Stimulated activated CD4-positive, alpha-beta T cell treated with anti-CD3 and anti-CD28 coated beads, Interleukin-15, amount 100 ng/mL, for 48 hours (primary cell): ENCODE data around the gene CFAP74.
A peak's percentile ranks its signal among the peaks of the same experiment; 100 is the strongest.

Experiments used
- DNase-seq, 2 donors: peaks; one replicate each; pipeline ENCODE4 v3.0.0-alpha.2; 2020; ENCODE audit warnings: low read depth in 2 of 2

Gene CFAP74

GRCh38 chr1:2021550-2021949 lies 18.0 kb upstream of the CFAP74 start:
- no peak for DNase-seq

- no peak for DNase-seq
Observed at GRCh38 chr1:2020310-2020655, 16.7 kb upstream of the CFAP74 start.

DNA sequence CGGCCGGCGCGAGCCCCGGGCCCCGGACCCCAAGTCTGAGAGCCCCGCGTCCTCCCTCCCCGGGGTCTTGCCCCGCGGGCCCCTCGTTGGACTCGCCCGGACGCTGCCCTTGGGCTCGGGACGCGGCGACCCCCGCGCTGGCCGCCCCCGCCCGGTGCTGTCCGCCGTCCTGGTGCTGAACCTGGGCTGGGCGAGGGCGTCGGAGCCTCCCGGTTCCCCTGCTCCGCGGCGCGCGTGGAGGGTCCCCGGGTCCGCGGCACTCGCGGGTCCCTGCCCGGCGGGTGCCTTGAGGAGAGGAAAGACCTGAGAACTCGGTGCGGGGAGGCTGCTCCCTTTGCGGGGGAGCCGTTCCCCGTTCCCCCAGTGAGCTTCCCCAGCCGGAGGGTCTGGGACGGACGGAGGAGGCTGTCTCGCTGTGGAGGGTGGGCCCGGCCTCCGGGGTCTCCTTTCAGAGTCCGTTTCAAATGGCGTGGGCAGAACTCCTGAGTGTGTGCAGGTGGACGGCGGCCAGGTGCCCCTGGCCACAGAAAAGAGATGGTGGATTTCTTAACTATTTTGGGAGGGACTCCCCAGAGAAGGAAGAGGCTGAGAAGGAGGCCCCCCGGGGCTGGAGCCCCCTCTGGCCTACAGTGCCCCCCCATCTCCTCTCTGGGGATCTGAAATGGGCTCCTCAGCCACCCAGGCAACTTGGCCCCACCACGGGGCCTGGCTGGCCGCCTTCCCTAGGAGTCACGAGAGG lies 16.2 kb upstream of the CFAP74 start:
- no peak for DNase-seq

- peak in 1 of 2 donors; percentile 7 for DNase-seq
Observed at GRCh38 chr1:2019172-2019543, 15.6 kb upstream of the CFAP74 start, which contains the start of gene GABRD. GABRD (plus strand) TSS chr1:2019345; CDS start chr1:2019424, 79 bp downstream.

- DNase-seq, result no peak
Observed at GRCh38 chr1:2018217-2019171, 14.9 kb upstream of the CFAP74 start.

DNA sequence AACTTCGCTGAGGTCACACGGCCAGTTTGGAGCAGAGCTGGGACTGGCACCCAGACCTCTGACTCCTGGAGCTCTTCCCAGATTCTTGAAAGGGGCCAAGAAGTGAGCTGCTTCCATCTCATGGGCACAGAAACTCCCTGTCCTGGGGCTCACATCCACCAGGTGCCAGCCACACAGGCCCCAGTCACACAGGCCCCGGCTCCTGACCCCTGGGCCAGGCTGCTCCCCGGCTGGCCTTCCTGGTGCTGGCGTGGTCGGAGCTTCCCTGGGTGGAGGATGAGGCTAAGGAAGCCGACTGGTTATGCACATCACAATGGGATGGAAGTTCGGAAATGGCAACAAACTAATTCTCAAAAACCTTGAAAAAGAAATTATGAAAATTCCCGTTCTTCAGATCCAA lies 12.5 kb upstream of the CFAP74 start:
- DNase-seq, result no peak

DNA sequence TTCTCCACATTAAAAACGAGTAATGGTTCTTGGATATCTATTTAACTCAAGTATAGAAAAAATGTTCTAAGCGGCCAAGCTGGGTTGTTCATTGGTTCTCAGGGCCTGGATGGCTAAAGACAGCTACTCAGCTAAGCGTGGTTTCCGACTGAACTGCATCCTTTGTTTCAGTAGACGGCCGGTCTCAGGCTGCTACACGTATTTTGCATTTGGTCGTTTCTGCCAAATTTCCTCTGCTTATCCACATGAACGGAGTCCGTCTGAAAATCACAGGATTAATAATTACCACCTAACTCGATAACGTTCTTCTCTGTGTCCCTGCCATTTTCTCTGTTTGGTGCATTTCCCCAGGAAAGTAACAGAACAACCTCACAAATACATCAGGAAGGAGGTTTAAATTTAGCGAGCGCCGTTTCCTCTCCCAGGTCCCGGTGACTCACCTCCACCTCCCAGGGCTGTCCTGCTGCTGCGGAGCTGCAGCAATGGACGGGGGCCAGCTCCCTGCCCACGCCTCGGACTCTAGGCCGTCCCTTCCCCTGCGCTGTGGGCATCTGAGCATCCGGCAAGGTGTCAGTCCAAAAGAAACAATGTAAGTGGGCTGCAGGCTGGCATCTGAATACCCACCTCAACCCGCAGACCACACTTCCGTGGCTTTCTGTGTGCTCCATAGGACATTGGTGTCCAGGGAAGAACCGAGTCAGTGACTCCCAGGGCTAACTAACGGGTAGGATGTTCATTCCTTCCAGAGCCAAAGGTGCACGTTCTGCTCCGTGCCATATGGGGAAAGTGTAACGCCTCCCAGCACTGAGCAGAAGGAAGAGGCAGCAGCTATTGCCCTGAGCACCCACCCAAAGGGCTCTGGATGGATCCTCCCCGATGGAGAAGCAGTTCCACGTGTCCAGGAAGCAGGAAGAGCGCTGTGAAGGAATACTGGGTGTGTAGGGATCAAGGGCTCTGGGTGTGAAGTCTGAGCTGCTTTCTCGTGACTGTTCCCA lies 11.5 kb upstream of the CFAP74 start:
- DNase-seq, result no peak

- DNase-seq, result no peak
Observed at GRCh38 chr1:2014181-2014580, 10.6 kb upstream of the CFAP74 start.

DNA sequence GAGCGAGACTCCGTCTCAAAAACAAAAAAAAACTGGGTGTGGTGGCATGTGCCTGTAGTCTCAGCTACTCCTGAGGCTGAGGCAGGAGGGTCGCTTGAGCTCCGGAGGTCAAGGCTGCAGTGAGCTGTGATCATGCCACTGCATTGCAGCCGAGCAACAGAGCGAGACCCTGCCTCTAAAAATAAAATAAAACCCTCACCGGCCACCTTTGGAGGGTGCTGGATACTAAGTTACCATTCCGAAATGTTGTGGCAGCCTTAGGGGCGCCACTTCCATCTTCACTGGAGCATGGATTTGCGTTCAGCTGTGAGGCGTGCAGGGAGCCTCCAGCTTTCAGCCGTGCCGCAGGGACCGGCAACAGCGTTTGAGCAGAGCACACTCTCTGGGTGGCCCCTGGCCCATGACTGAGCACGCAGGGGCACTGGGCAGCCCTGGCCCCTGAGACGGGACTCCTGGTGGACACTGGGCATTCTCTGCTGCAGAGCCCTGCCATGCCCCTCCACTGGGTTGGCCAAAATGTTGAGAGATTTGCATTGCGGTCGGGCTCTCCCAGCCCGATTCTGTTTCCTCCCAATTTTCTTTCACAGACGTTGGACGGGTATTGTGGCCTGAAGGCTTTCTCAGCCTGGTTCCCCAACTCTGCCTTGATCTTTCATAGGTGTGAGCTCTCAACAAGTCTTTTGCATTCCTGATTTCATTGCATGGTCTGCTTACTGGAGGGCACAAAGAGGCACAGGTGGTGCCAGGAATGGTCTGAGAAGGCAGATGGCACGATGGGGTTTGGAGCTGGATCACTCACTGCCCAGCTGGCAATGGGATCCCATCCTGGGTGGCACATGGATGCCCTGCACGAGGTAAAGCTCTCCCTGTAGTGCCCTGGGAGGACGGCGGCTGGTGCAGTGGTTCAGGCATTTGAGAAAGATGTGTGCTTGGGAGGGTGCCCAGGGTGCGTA lies 5.8 kb upstream of the CFAP74 start:
- DNase-seq, result no peak

- DNase-seq, result no peak
Observed at GRCh38 chr1:2004856-2005255, 1.3 kb upstream of the CFAP74 start.

DNA sequence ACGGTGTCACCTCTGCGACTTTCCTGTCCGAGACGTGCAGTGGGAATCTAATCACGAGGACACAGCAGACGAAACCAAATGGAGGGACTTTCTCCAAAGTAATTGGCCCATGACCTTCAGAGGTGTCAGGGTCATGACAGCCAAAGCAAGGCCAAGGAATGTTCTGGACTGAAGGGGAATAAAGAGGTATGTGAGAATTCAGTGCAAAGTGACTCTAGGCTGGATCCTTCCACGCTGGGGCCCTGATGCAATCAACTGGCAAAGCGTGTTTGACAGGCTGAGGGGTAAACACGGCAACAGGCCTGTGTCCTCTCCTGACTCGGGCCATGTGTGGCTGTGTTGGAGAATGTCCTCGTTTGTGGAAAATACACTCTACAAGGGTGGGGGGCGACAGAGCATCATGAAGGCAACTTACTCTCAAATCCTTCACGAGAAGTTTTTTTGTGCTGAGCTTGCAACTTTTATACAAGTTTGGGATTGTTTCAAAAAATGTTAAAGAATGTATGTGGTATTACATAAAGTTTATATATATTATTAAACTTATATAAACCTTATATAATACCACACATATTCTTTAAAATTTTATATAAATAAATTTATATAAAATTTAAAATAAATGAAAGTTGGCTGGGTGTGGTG lies 1.7 kb downstream of the CFAP74 start:
- no peak for DNase-seq

- DNase-seq, result no peak
Observed at GRCh38 chr1:2000850-2001249, 2.7 kb downstream of the CFAP74 start.

DNA sequence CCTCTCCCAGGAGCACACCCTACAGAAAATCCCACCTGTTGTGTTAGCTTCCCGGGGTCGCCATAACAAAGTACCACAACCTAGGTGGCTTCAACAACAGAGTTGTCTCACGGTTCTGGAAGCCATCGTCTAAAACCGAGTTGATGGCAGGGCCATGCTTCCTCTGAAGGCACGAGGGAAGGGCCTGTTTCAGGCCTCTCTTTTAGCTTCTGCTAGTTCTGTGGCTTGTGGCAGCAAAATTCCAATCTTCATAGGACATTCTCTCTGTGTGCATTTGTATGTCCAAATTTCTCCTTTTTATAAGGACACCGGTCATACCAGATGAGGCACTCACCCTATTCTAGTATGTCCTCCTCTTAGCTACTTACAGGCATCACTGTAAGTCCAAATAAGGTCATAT lies 3.2 kb downstream of the CFAP74 start:
- no peak for DNase-seq

DNA sequence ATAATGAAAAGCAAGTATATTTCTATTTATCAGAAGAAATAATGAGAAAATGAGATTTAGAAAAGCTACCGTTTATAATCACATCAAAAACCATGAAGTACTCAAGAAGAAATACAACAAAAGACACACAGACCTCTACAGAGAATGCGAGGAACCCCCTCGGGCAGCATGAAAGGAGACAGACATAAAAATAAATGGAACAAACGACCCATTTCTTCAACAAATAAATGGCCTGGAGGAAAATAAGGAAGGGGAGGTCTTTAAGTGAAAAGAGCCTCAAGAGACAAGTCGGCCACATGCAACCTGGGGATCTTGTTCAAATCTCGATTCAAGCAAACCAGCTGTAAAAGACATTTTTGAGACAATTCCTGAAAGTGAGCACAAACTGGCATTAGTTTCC lies 6.0 kb downstream of the CFAP74 start:
- no peak for DNase-seq

DNA sequence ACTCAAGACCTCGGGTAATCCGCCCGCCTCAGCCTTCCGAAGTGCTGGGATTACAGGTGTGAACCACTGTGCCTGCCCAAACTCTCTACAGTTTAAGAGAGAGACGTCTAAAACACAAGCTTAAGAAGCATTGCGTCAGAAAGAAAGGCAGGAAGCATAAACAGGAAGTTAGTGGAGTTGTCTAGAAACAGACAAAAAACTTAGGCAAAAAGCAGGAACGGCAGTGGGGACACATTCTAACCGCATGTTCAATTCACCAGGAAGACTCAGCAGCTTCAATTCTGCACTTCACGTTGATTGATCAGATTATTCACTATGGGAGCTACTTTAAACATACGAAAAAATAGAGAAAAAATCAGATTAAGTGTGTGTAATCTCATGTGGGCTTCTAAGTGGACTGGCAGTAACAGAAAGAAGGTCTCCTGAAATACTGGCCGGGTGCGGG lies 7.4 kb downstream of the CFAP74 start:
- DNase-seq, result no peak

DNA sequence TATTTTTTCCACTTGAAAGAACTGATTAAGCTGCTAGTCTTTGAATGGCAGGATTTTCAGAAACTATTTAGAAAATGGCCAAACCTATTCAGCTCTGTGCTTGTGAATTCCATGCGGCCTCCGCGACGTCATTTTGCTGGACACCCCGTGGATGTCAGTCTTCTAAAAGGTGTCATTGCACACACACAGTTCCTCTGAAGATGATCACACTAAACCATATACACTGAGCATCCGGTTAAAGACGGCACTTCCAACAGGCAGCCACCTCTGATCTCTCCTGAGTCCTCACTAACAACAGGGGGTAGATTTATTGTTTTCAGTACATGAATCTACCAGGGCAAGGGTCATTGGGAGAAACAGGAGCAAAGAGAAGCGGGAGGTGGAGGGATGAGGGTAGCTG lies 9.1 kb downstream of the CFAP74 start:
- DNase-seq, result no peak

DNA sequence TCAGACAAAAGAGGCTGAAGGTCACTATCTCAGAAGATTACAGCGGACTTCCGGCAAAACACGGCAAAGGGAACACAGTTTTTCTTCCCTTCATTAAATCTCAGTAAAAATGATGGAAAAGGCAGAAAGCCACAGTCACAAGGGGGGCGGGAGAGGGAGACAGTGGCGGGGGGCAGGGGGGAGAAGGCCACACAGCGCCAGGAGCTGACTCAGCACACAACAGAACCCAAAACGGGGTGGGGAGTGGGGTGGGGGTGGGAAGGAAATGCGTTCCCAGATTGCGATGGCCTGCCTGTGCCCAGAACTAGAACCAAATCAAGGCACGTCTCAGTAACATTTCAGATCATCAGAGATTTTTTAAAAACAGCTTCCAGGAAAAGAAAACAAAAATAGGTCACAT lies 13.4 kb downstream of the CFAP74 start:
- no peak for DNase-seq

DNA sequence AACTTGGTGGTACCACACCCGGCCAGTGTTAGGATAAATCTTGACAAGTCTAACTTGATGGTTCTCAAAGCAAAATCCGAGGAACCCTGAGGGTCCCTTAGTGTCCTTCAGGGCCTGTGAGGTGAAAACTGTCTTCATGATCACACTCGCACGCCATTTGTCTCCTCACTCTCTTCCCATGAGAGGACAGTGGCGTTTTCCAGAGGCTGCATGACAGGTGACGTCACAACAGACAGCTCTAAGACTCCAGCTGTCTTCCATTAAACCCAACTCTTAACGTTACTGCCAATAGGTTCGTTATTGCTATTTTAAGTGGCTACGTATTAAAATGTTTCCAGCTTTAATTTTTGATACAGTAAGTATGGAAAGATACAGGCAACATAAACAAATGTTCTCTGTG lies 13.8 kb downstream of the CFAP74 start:
- no peak for DNase-seq

DNA sequence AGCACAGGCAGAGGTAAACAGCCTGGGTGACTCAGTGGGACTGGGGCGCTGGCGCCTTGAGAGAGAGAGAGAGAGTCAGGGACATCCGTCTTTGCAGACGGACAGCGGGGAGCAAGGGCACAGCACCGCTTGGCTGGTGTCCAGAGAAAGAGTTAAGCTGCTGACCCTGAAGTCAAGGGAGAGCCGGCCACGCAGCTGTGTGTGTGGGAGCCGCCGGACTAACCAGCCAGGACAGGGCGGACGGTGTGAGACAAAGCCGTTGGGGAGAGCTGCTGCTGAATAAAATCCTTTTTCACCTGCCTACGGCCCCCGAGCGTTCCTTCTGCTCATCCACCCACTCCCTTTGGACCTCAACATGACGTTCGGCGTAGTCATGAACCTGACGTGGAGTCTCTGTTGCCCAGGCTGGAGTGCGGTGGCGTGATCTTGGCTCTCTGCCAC lies 14.5 kb downstream of the CFAP74 start:
- DNase-seq, result no peak
